Thoracic aorta (tissue), 2 donors: ENCODE results near the gene MT2A. TPM values are rescaled to one million over a fixed set of nuclear protein-coding genes. Genes with fewer than 3 reads are reported as not detected.

Experiments used
- ATAC-seq: fragments of 150-250 bp; one replicate; pipeline ENCODE4 v1.8.0; 2017; ENCODE audit warnings: low read depth; ENCODE audit not compliant: insufficient number of reproducible peaks, low FRiP score
- DNase-seq: peaks from one replicate; pipeline ENCODE4 v3.0.0-alpha.2; 2020; ENCODE audit warnings: low spot score
- H3K27ac ChIP-seq, 2 donors: fragments of 200-600 bp; sonication (generic); 1 replicate in 1 of 2; 2 replicates in 1 of 2; pipeline ENCODE4 v1.5.1; 2016; ENCODE audit warnings: mild to moderate bottlenecking in 2 of 2, moderate library complexity in 2 of 2
- H3K27me3 ChIP-seq: fragments of 200-600 bp; sonication (generic); replicated peaks from 2 replicates; pipeline ENCODE4 v1.6.0; 2016; ENCODE audit warnings: mild to moderate bottlenecking; ENCODE audit not compliant: insufficient read depth
- H3K36me3 ChIP-seq: fragments of 200-600 bp; sonication (generic); one replicate; pipeline ENCODE4 v1.5.1; 2016
- H3K4me1 ChIP-seq, 2 donors: fragments of 200-600 bp; sonication (generic); 1 replicate in 1 of 2; 2 replicates in 1 of 2; pipeline versions ENCODE4 v1.5.1 to v1.6.0; 2016; ENCODE audit warnings: low read depth in 2 of 2, mild to moderate bottlenecking in 1 of 2; ENCODE audit not compliant: control insufficient read depth in 1 of 2
- H3K4me3 ChIP-seq: fragments of 200-600 bp; sonication (generic); 2 replicates; pipeline ENCODE4 v1.5.1; 2016; ENCODE audit warnings: mild to moderate bottlenecking
- H3K9me3 ChIP-seq: fragments of 200-600 bp; sonication (generic); 2 replicates; pipeline ENCODE4 v1.5.1; 2016
- total RNA-seq, 2 donors: library from RNA; depleted of rRNA; stranded (reverse); fragments of >200 nt; gene quantifications; one replicate each; pipeline versions ENCODE4 v1.1.0 to v1.2.3, GENCODE V29; 2016
- TF ChIP-seq, protein P1 (sequence below): fragments of 200-600 bp; sonication (generic); IDR thresholded peaks from one replicate; pipeline ENCODE4 v1.5.1; 2019; ENCODE audit warnings: antibody characterized with exemption

MT2A gene
- total RNA-seq, 2 donors from 2014 or later = 107 to 185 TPM

DNA sequence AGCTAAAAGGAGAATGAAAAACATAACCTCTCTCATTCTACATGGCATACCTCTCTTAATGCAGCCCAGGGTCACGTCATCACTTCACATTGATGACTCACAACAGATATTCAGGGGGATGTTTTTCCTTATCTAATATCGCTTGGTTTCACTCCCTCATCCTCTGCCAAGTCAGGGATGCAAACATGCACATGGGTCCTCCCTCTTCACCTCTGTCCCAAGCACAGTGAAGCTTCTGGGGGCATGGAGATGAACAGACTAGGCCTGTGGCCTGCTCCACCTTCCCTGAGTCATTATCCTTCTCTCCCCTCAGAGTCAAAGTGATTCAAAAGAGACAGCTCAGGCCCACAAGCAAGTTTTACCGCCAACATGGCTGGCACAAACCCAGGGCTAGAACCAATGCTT lies 2.3 kb upstream of the MT2A start:
- DNase-seq = no peak
- TF ChIP-seq, protein P1, sequence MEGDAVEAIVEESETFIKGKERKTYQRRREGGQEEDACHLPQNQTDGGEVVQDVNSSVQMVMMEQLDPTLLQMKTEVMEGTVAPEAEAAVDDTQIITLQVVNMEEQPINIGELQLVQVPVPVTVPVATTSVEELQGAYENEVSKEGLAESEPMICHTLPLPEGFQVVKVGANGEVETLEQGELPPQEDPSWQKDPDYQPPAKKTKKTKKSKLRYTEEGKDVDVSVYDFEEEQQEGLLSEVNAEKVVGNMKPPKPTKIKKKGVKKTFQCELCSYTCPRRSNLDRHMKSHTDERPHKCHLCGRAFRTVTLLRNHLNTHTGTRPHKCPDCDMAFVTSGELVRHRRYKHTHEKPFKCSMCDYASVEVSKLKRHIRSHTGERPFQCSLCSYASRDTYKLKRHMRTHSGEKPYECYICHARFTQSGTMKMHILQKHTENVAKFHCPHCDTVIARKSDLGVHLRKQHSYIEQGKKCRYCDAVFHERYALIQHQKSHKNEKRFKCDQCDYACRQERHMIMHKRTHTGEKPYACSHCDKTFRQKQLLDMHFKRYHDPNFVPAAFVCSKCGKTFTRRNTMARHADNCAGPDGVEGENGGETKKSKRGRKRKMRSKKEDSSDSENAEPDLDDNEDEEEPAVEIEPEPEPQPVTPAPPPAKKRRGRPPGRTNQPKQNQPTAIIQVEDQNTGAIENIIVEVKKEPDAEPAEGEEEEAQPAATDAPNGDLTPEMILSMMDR = no peak
- H3K27me3 ChIP-seq = no peaks in the 10 kb centered on the region
- H3K27ac ChIP-seq = peak overlapping the region; percentile 92 to 93
- no peak overlapping the region for H3K4me3 ChIP-seq
- ATAC-seq = no peak
- H3K4me1 ChIP-seq = peaks cover 26 to 33% of the 10 kb centered on the region in 2 donors
- H3K9me3 ChIP-seq = no peaks in the 10 kb centered on the region
- no peaks in the 10 kb centered on the region for H3K36me3 ChIP-seq

DNA sequence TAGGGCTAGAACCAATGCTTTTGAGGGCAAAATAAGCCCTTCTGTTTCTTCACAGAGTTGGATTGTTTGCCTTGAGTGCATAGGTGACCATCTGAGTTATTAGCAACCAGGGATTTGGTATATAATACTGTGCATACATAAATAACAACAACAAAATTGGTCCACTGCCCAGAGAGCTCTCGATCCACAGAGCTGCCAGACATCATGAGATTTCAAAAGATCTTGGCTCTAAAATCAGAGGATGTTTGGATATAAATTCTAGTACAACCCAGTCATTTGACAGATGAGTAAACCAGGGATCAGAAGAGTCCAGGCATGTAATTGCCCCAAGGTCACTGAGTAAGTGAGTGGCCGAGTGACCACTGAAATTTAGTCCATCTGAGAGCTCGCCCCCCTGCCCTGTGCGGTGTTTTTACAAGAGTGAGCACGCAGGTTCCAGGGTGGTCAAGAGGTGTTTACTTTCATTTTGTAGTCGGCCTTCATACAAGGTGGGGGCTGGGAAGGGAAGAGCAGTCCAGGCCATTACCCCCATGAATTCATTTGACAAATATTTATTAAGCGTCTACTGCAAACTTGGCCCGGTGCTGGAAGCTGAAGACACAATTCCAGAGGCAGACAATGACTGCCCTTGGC lies 1.8 kb upstream of the MT2A start:
- DNase-seq = no peak
- ATAC-seq = no peak
- Histone ChIP-seq H3K36me3 (no peaks in the 10 kb centered on the region), H3K27me3 (no peaks in the 10 kb centered on the region), H3K4me3 (peak overlapping the region; percentile 4), H3K9me3 (no peaks in the 10 kb centered on the region), H3K4me1 (peaks cover 29 to 38% of the 10 kb centered on the region in 2 donors), H3K27ac (peak overlapping the region; percentile 92 to 93)
- TF ChIP-seq, protein P1 = no peak

DNA sequence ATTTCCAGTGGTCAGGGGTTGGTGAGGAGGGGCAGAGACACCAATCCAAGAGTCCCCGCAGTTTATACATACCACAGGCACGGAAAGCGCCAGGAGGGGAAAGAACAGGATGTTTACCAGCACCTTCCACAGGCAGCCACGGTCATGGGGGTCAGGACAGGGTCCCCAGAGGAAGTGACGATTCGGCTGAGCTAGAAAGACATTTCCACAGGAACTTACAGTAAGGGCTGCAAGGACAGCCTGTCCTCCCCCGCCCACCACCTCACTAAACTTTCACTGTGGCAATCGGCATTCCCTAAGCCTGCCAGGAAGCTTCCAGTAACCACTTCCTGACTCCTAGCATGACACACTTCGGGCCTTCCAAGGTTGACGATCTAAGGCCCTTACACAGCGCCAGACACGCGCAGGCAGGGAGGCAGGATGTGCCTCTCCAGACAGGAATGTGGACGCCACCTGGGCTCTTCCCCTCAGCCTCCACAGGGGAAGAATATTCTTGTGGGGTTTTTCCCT lies 1.2 kb upstream of the MT2A start:
- Histone ChIP-seq H3K4me1 (peaks cover 29 to 44% of the 10 kb centered on the region in 2 donors), H3K27me3 (no peaks in the 10 kb centered on the region), H3K36me3 (no peaks in the 10 kb centered on the region), H3K4me3 (peak overlapping the region; percentile 4), H3K9me3 (no peaks in the 10 kb centered on the region), H3K27ac (peak overlapping the region; percentile 92 to 93)
- ATAC-seq (no peak), DNase-seq (peak; percentile 77)
- TF ChIP-seq, protein P1 = no peak

DNA sequence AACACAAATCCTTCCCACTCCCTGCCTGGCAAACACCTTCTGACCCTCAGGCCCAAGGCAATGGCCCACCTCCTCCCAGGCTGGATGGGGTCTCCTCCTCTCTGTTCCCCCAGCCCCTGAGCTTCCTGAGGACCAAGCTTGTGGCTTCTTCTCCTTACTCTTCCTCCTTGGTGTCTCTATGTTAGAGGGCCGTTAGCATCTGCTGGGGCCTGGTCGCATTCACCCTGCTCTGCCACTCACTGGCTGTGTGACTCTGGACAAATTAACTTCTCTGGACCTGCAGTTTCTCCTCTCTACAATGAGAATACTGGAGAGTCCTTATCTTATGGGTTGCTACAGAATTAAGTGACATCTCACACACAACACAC lies 725 bp upstream of the MT2A start:
- ATAC-seq = no peak
- Histone ChIP-seq H3K27ac (peak overlapping the region; percentile 92 to 93), H3K4me3 (peak overlapping the region; percentile 91), H3K36me3 (no peaks in the 10 kb centered on the region), H3K4me1 (peaks cover 29 to 47% of the 10 kb centered on the region in 2 donors), H3K9me3 (no peaks in the 10 kb centered on the region), H3K27me3 (no peaks in the 10 kb centered on the region)
- no peak for DNase-seq
- TF ChIP-seq, protein P1 = no peak

DNA sequence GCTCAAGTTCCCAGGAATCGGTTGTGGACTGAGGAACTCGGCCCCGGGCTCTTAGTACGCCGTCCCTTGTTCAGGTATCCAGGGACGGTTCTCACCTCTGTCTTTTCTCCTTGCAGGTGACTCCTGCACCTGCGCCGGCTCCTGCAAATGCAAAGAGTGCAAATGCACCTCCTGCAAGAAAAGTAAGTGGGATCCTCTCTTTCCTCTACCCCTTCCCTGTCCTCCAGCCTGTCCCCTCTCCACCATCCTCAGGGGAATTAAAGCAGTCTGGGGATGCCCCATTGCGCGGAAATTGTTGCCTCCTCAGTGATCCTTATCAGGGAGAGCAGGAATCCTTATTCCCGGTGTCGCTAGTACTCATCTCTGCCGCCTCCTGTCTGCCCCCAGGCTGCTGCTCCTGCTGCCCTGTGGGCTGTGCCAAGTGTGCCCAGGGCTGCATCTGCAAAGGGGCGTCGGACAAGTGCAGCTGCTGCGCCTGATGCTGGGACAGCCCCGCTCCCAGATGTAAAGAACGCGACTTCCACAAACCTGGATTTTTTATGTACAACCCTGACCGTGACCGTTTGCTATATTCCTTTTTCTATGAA lies 585 bp downstream of the MT2A start:
- Histone ChIP-seq H3K36me3 (no peaks in the 10 kb centered on the region), H3K4me1 (peaks cover 29 to 47% of the 10 kb centered on the region in 2 donors), H3K27ac (peak overlapping the region; percentile 92 to 93), H3K4me3 (peak overlapping the region; percentile 91), H3K9me3 (no peaks in the 10 kb centered on the region), H3K27me3 (no peaks in the 10 kb centered on the region)
- DNase-seq (no peak), ATAC-seq (no peak)
- TF ChIP-seq, protein P1 = no peak
